Endothelial cell of umbilical vein (primary cell): ENCODE data around the gene LST1. TPM values are rescaled to one million over a fixed set of nuclear protein-coding genes. Genes with fewer than 3 reads are reported as not detected.

Experiments
- BruUV-seq: library from RNA; stranded (reverse); fragments of 400-500 nt; replicated peaks from 2 replicates; lab custom pipeline; 2021; lab: Mats Ljungman, UMichigan
- CTCF ChIA-PET: fragments of 300-600, 350-600 bp; sonication (Branson Sonifier 250); formaldehyde crosslinking; loops from one replicate; lab custom pipeline; 2021; ENCODE audit warnings: antibody characterized with exemption, inconsistent platforms; lab: Charles Lee
- POLR2A ChIA-PET: fragments of 300-600, 350-600 bp; sonication (Branson Sonifier 250); formaldehyde crosslinking; loops from one replicate; lab custom pipeline; 2021; ENCODE audit warnings: antibody characterized with exemption, inconsistent platforms; lab: Charles Lee
- DNase-seq: peaks from one replicate; pipeline ENCODE4 v3.0.0-alpha.2; 2011; ENCODE audit warnings: low read depth, low spot score
- FAIRE-seq: peaks from 2 replicates; lab custom pipeline; 2011; peaks lifted over from hg19 to GRCh38; lab: Jason Lieb, UNC
- H2AFZ ChIP-seq: 2 replicates; pipeline ENCODE4 v1.6.0; 2012; ENCODE audit warnings: low read depth, low read length, control low read depth, inconsistent platforms
- H3K27ac ChIP-seq: 2 replicates; pipeline ENCODE4 v1.5.1; 2011; ENCODE audit warnings: low read depth, mild to moderate bottlenecking, control low read depth, low read length, moderate library complexity; ENCODE audit not compliant: insufficient read depth
- H3K27me3 ChIP-seq, 2 experiments: 2 replicates each; pipeline versions ENCODE4 v1.6.0 to v1.6.1; 2011; ENCODE audit warnings: low read length in 2 of 2, mixed read lengths in 1 of 2; ENCODE audit not compliant: control insufficient read depth in 2 of 2, insufficient read depth in 2 of 2
- H3K36me3 ChIP-seq, 2 experiments: 2 replicates in 1 of 2; 3 replicates in 1 of 2; pipeline ENCODE4 v1.5.1; 2011; ENCODE audit warnings: low read length in 2 of 2, mild to moderate bottlenecking in 1 of 2, moderate library complexity in 1 of 2; ENCODE audit not compliant: control insufficient read depth in 2 of 2, insufficient read depth in 2 of 2; ENCODE audit errors: extremely low read depth in 1 of 2
- H3K4me1 ChIP-seq: 3 replicates; pipeline ENCODE4 v1.5.1; 2011; ENCODE audit warnings: mild to moderate bottlenecking, low read length; ENCODE audit not compliant: control insufficient read depth, insufficient read depth; ENCODE audit errors: extremely low read depth
- H3K4me2 ChIP-seq: 2 replicates; pipeline ENCODE4 v1.6.1; 2011; ENCODE audit warnings: low read length, control low read depth, mixed read lengths; ENCODE audit not compliant: insufficient read depth
- H3K4me3 ChIP-seq, 3 experiments: fragments of 200-600 bp in 1 of 3; sonication (generic), shearing (Covaris generic) in 1 of 3; replicated peaks in 1 of 3; 2 replicates each; pipeline ENCODE4 v1.5.1; 2011 to 2016; ENCODE audit warnings: control low read depth in 3 of 3, low read length in 3 of 3, mild to moderate bottlenecking in 2 of 3, inconsistent platforms in 1 of 3, low read depth in 1 of 3, moderate library complexity in 1 of 3; ENCODE audit not compliant: insufficient read depth in 1 of 3
- H3K79me2 ChIP-seq: 2 replicates; pipeline ENCODE4 v1.6.0; 2012; ENCODE audit warnings: low read length, inconsistent platforms; ENCODE audit not compliant: control insufficient read depth, insufficient read depth
- H3K9ac ChIP-seq: replicated peaks from 2 replicates; pipeline ENCODE3; 2011; ENCODE audit warnings: low read length, control low read depth; ENCODE audit not compliant: insufficient read depth; ENCODE audit errors: extremely low read depth
- H3K9me1 ChIP-seq: replicated peaks from 3 replicates; pipeline ENCODE4 v1.6.0; 2011; ENCODE audit warnings: mild to moderate bottlenecking, low read length; ENCODE audit not compliant: control insufficient read depth, insufficient read depth; ENCODE audit errors: extremely low read depth
- H3K9me3 ChIP-seq: replicated peaks from 2 replicates; pipeline ENCODE4 v1.5.1; 2012; ENCODE audit warnings: low read length, inconsistent platforms; ENCODE audit not compliant: control insufficient read depth, insufficient read depth
- H4K20me1 ChIP-seq: replicated peaks from 2 replicates; pipeline ENCODE3; 2011; ENCODE audit warnings: mild to moderate bottlenecking, low read length; ENCODE audit not compliant: control insufficient read depth, insufficient read depth; ENCODE audit errors: extremely low read depth
- EZH2 ChIP-seq: IDR thresholded peaks from 2 replicates; pipeline ENCODE4 v1.6.1; 2012; ENCODE audit warnings: borderline replicate concordance, low read depth, mild to moderate bottlenecking, moderate library complexity, low read length, inconsistent platforms; ENCODE audit not compliant: severe bottlenecking
- FOS ChIP-seq: IDR thresholded peaks from 2 replicates; pipeline ENCODE4 v1.6.1; 2011; ENCODE audit warnings: mild to moderate bottlenecking, low read length, moderate library complexity, borderline replicate concordance; ENCODE audit not compliant: insufficient read depth
- GATA2 ChIP-seq: IDR thresholded peaks from 2 replicates; pipeline ENCODE4 v1.7.0; 2011; ENCODE audit warnings: low read depth, mild to moderate bottlenecking, moderate library complexity, mixed read lengths, low read length; ENCODE audit not compliant: insufficient read length, insufficient read depth
- JUN ChIP-seq: IDR thresholded peaks from 2 replicates; pipeline ENCODE4 v1.6.1; 2011; ENCODE audit warnings: borderline replicate concordance, low read depth; ENCODE audit not compliant: insufficient read length, insufficient read depth
- MYC ChIP-seq: IDR thresholded peaks from one replicate; pipeline ENCODE4 v1.6.1; 2011; ENCODE audit warnings: mild to moderate bottlenecking, low read depth, low read length
- POLR2A ChIP-seq: IDR thresholded peaks from 2 replicates; pipeline ENCODE4 v1.6.1; 2012; ENCODE audit warnings: low read depth, mild to moderate bottlenecking, control low read depth, low read length
- POLR2AphosphoS5 ChIP-seq: IDR thresholded peaks from 2 replicates; pipeline ENCODE4 v1.6.1; 2012; ENCODE audit warnings: low read depth, mild to moderate bottlenecking, control low read depth, low read length, moderate library complexity; ENCODE audit not compliant: insufficient read depth
- dilution Hi-C: fragments of 300-500 bp; cut with MboI; formaldehyde crosslinking; loops from one replicate; pipeline ENCODE4 v1.15.0; 2019; ENCODE audit warnings: low sequenced_read_pairs; ENCODE audit not compliant: extremely low pct_ligation_motif_present
- intact Hi-C: fragments of 100-400 bp; cut with micrococcal nuclease; formaldehyde crosslinking; loops from one replicate; pipeline ENCODE4 v1.10.0; 2022
- polyA plus RNA-seq, 4 experiments: library from polyadenylated mRNA; depleted of rRNA in 3 of 4; stranded (reverse) in 3 of 4; unstranded in 1 of 4; fragments of >200 nt; gene quantifications; 2 replicates each; pipeline versions ENCODE4 v1.2.1 to v1.2.3, GENCODE V29; 2011 to 2012; ENCODE audit warnings: missing spikeins in 1 of 4
- total RNA-seq: library from RNA; stranded (reverse); gene quantifications from 2 replicates; pipeline ENCODE4 v1.2.3, GENCODE V29; 2021
- TF ChIP-seq, protein P1 (sequence below), 2 donors: IDR thresholded peaks; 1 replicate in 1 of 2; 2 replicates in 1 of 2; pipeline ENCODE4 v1.5.1; 2011; ENCODE audit warnings: low read length in 2 of 2, mild to moderate bottlenecking in 2 of 2, moderate library complexity in 2 of 2, control low read depth in 1 of 2, inconsistent platforms in 1 of 2, low read depth in 1 of 2; ENCODE audit not compliant: insufficient read depth in 1 of 2; ENCODE audit errors: extremely low read depth in 1 of 2
- TF ChIP-seq, protein P2 (sequence below): IDR thresholded peaks from 2 replicates; pipeline ENCODE4 v1.6.1; 2011; ENCODE audit not compliant: insufficient read depth, insufficient read length

The LST1 gene
- total and polyA plus RNA-seq, 2 donors (not counting 3 experiments of a cell fraction or from before 2014, with no cell fraction given) = 1.00 to 1.8 TPM

DNA sequence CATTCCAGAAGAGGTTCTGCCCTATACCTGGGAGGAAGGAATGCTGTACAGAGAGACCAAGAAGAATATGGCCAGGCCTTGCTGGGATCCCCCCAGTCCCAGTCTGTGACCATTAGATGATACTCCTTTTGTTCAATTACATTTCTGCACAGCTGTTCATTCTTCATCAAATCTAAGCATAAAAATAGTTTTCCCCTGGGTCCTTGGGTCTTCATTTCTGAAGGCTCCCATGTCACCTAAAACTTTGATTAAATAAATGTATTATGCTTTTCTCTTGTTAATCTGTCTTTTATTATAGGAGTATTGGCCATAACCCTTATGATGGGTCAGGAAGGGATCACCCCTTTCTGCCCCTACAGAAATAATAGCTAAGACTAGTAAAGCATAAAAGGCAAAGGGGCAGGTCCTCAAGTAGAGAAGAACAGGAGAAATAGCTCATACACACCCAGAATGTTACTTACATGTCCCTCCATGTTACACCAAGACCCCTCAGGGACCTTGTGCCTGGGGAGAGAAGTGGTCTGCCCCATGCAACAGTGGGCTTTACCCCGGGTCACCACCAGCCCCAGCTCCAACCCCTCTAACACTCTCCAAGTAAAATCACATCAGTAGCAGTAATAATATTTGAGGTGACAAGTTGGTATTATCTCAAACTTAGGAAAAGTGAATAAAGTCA is 16.1 kb upstream of the LST1 start:
- H3K4me2 ChIP-seq = no peak overlapping the region
- no peaks in the 10 kb centered on the region for H3K9me3 ChIP-seq
- no peak overlapping the region for H2AFZ ChIP-seq
- no peak for FAIRE-seq
- no peak overlapping the region for H3K27ac ChIP-seq
- H3K36me3 ChIP-seq = no peaks in the 10 kb centered on the region
- no peaks in the 10 kb centered on the region for H3K79me2 ChIP-seq
- no peak overlapping the region for H3K4me3 ChIP-seq
- H3K27me3 ChIP-seq = no peaks in the 10 kb centered on the region
- dilution Hi-C loops = no loop called here
- no peaks in the 10 kb centered on the region for H3K9me1 ChIP-seq
- ChIA-PET POLR2A (no interaction called here), CTCF (interaction anchor here (1.4 to 31.0 kb wide), 3 partner anchors 10 to 19 kb away, joined by 3 to 1517 read pairs (median 28); partner anchors contain the start of genes LST1, LTB, NCR3 and TNF)
- intact Hi-C loops = no loop called here
- TF ChIP-seq POLR2A = no peak
- no peak for TF ChIP-seq JUN
- TF ChIP-seq MYC = no peak
- TF ChIP-seq, protein P1, sequence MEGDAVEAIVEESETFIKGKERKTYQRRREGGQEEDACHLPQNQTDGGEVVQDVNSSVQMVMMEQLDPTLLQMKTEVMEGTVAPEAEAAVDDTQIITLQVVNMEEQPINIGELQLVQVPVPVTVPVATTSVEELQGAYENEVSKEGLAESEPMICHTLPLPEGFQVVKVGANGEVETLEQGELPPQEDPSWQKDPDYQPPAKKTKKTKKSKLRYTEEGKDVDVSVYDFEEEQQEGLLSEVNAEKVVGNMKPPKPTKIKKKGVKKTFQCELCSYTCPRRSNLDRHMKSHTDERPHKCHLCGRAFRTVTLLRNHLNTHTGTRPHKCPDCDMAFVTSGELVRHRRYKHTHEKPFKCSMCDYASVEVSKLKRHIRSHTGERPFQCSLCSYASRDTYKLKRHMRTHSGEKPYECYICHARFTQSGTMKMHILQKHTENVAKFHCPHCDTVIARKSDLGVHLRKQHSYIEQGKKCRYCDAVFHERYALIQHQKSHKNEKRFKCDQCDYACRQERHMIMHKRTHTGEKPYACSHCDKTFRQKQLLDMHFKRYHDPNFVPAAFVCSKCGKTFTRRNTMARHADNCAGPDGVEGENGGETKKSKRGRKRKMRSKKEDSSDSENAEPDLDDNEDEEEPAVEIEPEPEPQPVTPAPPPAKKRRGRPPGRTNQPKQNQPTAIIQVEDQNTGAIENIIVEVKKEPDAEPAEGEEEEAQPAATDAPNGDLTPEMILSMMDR (IDR thresholded peaks at IDR 0.05; ENCODE audit: extremely low read depth in 1 of 2, insufficient read depth in 1 of 2, low read depth in 1 of 2, low read length in 2 of 2) = no peak
- TF ChIP-seq EZH2 = no peak
- no peak for TF ChIP-seq FOS
- no peak for TF ChIP-seq GATA2
- no peak for TF ChIP-seq POLR2AphosphoS5
- TF ChIP-seq, protein P2, sequence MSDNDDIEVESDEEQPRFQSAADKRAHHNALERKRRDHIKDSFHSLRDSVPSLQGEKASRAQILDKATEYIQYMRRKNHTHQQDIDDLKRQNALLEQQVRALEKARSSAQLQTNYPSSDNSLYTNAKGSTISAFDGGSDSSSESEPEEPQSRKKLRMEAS = no peak
- no peak for DNase-seq
- no peaks in the 10 kb centered on the region for H3K4me1 ChIP-seq
- no peak overlapping the region for H3K9ac ChIP-seq
- H4K20me1 ChIP-seq = no peaks in the 10 kb centered on the region
- BruUV-seq = no TSS peak
